ENCODE results near the gene PODN. TPM values are rescaled to one million over a fixed set of nuclear protein-coding genes. Genes with fewer than 3 reads are reported as not detected.

The PODN gene
- total RNA-seq, 4 donors from 2014 or later, result 209 to 1,182 (median 700) TPM

- Histone ChIP-seq H3K27ac (peak overlapping the region in 2 of 4 donors; percentile 50 to 62), H3K36me3 (no peaks in the 10 kb centered on the region), H3K4me1 (peaks cover 0 to 28% (median 2%) of the 10 kb centered on the region in 4 donors), H3K27me3 (no peaks in the 10 kb centered on the region), H3K9me3 (no peaks in the 10 kb centered on the region), H3K4me3 (no peak overlapping the region)
- WGBS, 2 donors, result 50 to 64% methylated on average over 9 to 13 of the region's 13 CpGs
- TF ChIP-seq POLR2A (IDR thresholded peaks at IDR 0.05) (no peak), EP300 (IDR thresholded peaks at IDR 0.05) (no peak), CTCF (IDR thresholded peaks at IDR 0.05) (no peak)
- no peak for DNase-seq (ENCODE audit: low spot score in 2 of 2)
Measured at GRCh38 chr1:53094533-53094919, 32.5 kb downstream of the PODN start.

GRCh38 chr1:53104289-53104913, 42.4 kb downstream of the PODN start:
- Histone ChIP-seq H3K4me3 (no peak overlapping the region), H3K9me3 (no peaks in the 10 kb centered on the region), H3K27ac (no peak overlapping the region), H3K27me3 (no peaks in the 10 kb centered on the region), H3K4me1 (peaks cover 0 to 8% (median 2%) of the 10 kb centered on the region in 4 donors), H3K36me3 (no peaks in the 10 kb centered on the region)
- TF ChIP-seq EP300 (IDR thresholded peaks at IDR 0.05), result no peak
- no peak for TF ChIP-seq POLR2A (IDR thresholded peaks at IDR 0.05)
- no peak for DNase-seq (ENCODE audit: low spot score in 2 of 2)
- WGBS, 2 donors, result 77 to 80% methylated on average over 8 of the region's 8 CpGs

GRCh38 chr1:53107090-53107489, 45.1 kb downstream of the PODN start:
- no peak for DNase-seq (ENCODE audit: low spot score in 2 of 2)
- TF ChIP-seq CTCF (IDR thresholded peaks at IDR 0.05), result no peak
- no peak for TF ChIP-seq POLR2A (IDR thresholded peaks at IDR 0.05)
- no peak for TF ChIP-seq EP300 (IDR thresholded peaks at IDR 0.05)
- no peaks in the 10 kb centered on the region for H3K36me3 ChIP-seq
- H3K4me3 ChIP-seq, result no peak overlapping the region
- H3K27me3 ChIP-seq, result no peaks in the 10 kb centered on the region
- no peak overlapping the region for H3K27ac ChIP-seq
- WGBS, 2 donors, result 93% methylated on average over 7 of the region's 7 CpGs
- H3K4me1 ChIP-seq, result peaks cover 0 to 26% (median 7%) of the 10 kb centered on the region in 4 donors
- peaks cover 0 to under 1% (median 0%) of the 10 kb centered on the region in 4 donors for H3K9me3 ChIP-seq

GRCh38 chr1:53107570-53108322, 45.7 kb downstream of the PODN start:
- H3K27ac ChIP-seq, result no peak overlapping the region

More at GRCh38 chr1:53107570-53108322, 45.7 kb downstream of the PODN start:
- TF ChIP-seq POLR2A (IDR thresholded peaks at IDR 0.05), result no peak
- no peak for TF ChIP-seq CTCF (IDR thresholded peaks at IDR 0.05)
- TF ChIP-seq EP300 (IDR thresholded peaks at IDR 0.05), result no peak
- 68 to 69% methylated on average over 15 of the region's 15 CpGs for WGBS, 2 donors
- DNase-seq (ENCODE audit: low spot score in 2 of 2), result no peak
- no peaks in the 10 kb centered on the region for H3K36me3 ChIP-seq
- H3K9me3 ChIP-seq, result peaks cover 0 to 7% (median 0%) of the 10 kb centered on the region in 4 donors
- H3K4me1 ChIP-seq, result peaks cover 0 to 29% (median 7%) of the 10 kb centered on the region in 4 donors
- no peaks in the 10 kb centered on the region for H3K27me3 ChIP-seq
- no peak overlapping the region for H3K4me3 ChIP-seq

Measured in tibial nerve (tissue), 4 donors.